ENCODE results near the gene HOXC13.

Gene HOXC13

DNA sequence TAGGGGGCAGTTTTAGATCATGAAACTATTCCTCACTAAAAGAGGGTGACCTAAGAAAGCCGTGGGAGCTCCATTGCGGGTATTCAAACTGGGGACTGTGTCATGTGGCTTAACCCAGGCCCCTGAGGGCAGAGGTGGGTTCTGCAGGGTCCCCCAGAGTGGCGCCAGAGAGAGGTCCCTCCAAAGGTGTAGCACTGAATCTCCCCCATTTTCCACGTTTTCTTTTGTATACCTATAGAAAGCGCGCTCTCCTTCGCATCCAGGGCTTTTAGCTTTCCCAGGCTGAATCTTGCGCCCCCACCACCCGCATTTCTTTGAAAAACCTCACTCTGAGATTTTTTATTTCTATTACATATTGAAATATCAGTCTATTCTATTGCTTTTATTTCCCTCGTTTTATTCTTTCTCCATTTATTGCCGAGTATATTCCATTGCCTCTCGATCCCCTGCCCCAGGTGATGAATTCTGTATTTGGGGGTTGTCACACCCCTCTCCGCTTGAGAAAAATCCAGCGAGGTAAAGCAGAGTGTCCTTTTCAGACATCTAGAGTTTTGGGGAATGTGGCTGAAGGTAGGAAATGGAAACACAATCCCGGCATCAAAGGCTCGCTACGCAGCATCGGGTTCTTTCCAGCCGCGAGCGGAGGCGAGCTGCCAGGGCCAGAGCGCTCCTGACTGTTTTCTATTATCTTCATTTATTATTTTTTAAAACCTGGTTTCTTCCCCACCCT is 870 bp upstream of the HOXC13 start:
- in situ Hi-C loops (cut with HindIII; ENCODE audit: low sequenced_read_pairs): no loop called here

DNA sequence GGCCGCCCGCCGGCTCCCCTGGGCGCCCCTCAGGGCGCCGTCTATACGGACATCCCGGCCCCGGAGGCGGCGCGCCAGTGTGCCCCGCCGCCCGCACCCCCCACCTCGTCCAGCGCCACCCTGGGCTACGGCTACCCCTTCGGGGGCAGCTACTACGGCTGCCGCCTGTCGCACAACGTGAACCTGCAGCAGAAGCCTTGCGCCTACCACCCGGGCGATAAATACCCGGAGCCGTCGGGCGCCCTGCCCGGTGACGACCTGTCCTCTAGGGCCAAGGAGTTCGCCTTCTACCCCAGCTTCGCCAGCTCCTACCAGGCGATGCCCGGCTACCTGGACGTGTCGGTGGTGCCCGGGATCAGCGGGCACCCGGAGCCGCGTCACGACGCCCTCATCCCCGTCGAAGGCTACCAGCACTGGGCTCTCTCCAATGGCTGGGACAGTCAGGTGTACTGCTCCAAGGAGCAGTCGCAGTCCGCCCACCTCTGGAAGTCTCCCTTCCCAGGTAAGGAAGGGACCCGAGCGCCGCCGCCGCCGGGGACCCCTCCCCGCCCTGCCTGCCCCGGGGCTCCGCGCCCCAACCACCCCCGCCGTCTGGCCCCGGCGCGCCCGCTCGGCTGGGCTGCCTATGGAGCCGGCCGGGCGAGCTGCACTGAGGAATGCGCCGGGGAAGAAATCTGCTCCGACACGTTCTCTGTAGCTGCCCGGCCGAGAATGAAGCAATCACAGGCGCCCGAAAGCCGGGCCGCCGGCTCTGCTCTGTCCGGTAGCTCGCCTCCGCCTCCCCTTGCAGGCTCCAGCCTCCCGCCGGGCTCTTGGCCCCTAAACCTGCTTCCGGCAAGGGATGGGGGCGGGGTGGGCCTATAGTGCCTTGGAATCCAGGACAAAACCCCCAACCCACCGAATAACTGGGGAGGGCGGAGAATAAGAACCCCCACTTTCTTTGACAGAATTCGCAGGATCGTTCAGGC is 794 bp downstream of the HOXC13 start:
- in situ Hi-C loops (cut with HindIII; ENCODE audit: low sequenced_read_pairs): loop anchor here (5.0 kb wide), 1 partner anchor 43 kb away; no protein-coding TSS in a partner anchor

DNA sequence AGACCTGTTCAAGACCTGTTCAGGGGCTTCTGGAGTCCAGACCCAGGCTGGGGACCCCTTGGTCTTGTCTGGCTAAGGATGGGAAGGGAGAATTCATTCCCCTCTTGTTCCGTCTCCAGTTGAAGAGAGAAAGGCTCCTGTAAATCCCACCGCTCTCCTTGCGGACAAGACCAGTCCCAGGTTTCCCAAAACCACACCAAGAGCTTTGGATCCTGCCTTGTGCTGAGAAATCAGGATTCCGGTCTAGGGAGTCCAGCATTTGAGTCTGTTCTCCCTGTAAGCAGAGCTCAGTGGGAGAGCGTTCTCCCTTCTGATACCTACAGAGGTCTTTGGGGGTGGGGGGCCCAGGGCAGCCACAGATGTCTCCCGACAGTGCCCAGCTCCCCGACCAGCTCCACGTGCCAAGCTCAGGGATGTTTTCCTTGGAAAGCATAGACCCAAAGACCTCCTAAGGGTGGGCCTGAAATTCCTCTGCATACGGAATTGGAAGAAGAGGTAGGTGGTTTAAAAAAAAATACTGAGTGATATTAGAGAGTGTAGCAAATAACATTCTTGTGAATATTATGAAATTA is 1.9 kb downstream of the HOXC13 start:
- in situ Hi-C loops (cut with HindIII; ENCODE audit: low sequenced_read_pairs): loop anchor here (5.0 kb wide), 1 partner anchor 42 kb away; no protein-coding TSS in a partner anchor

DNA sequence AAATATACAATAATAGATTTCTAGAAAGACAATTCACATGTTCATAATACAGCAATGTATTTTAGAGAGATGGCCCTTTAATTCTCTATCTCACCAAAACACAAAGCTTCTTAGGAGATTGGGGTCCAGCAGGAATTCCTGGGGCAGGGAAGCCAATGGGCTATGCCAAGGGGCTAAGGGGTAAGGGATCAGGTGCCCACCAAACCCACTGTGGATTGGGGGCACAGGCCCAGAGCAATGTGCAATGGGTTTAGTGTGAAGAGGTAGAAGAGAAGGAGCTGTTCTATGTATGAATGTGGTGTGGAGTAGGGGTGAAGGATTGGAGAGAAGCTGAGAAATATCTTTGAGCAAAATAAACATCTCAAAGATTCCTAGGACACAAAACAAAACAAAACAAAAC is 2.6 kb downstream of the HOXC13 start:
- in situ Hi-C loops (cut with HindIII; ENCODE audit: low sequenced_read_pairs): loop anchor here (5.0 kb wide), 1 partner anchor 41 kb away; no protein-coding TSS in a partner anchor

DNA sequence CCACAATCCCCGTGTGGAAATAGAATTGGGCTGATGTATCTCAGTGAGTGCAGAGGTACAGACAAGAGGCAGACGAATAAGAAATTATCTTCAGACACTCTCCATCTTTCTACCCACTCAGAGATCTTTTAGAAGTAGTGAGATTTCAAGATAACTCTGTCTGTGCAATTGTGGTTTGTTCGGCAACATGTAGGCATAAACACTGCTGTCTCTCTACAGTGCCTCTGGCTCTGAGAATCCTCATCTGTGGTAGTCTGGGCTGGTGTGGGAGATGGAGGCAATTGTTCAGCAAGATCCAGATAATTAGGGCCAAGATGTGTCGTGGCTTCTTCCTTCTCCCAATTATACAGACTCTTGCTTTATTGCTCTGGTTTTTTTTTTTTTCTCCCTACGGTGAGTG is 3.1 kb downstream of the HOXC13 start:
- in situ Hi-C loops (cut with HindIII; ENCODE audit: low sequenced_read_pairs): loop anchor here (5.0 kb wide), 1 partner anchor 41 kb away; no protein-coding TSS in a partner anchor

DNA sequence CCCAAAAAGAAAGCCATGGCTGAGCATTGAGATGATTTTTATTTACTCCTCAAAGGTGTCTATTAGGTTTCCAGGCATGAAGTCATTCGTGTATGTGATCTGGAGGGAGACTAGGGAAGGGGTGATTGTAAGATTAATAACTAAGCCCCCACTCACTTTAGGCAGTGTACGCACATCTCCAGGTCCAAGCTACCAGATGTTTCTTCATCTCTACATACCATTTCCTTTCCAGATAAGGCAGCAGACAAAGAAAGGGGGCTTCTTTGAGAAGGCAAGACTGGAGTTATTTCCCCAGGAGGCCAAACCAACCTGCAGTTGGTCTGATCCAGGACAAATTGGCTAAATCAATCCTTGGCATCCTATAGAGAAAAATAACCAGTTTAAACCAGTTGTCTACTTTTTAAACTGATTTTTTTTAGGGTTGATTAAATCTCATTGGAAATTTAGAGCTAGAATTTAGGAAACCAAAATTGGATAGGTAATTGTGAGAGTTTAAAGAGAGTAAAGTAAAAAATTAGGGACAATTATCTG is 3.9 kb downstream of the HOXC13 start:
- in situ Hi-C loops (cut with HindIII; ENCODE audit: low sequenced_read_pairs): loop anchor here (5.0 kb wide), 1 partner anchor 40 kb away; no protein-coding TSS in a partner anchor

DNA sequence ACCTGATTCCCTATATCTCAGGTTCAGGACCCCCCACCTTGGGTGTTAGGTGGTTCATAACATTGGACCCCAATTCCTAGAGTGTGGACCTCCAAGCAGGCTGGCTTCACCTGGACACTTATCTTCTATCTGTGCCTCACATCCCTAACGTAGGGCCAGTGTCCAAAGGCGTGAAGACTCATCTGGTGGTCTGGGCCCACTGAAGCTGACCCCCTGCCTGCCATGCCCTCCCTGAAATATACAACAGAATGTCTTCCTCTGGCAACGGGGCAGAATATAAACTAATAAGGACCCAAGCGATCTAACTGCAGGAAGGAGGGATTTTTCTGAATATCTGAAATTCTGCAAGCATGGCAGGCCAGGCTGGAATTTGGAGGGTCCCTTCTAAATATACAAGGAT is 5.6 kb downstream of the HOXC13 start:
- in situ Hi-C loops (cut with HindIII; ENCODE audit: low sequenced_read_pairs): loop anchor here (5.0 kb wide), 1 partner anchor 38 kb away; no protein-coding TSS in a partner anchor

DNA sequence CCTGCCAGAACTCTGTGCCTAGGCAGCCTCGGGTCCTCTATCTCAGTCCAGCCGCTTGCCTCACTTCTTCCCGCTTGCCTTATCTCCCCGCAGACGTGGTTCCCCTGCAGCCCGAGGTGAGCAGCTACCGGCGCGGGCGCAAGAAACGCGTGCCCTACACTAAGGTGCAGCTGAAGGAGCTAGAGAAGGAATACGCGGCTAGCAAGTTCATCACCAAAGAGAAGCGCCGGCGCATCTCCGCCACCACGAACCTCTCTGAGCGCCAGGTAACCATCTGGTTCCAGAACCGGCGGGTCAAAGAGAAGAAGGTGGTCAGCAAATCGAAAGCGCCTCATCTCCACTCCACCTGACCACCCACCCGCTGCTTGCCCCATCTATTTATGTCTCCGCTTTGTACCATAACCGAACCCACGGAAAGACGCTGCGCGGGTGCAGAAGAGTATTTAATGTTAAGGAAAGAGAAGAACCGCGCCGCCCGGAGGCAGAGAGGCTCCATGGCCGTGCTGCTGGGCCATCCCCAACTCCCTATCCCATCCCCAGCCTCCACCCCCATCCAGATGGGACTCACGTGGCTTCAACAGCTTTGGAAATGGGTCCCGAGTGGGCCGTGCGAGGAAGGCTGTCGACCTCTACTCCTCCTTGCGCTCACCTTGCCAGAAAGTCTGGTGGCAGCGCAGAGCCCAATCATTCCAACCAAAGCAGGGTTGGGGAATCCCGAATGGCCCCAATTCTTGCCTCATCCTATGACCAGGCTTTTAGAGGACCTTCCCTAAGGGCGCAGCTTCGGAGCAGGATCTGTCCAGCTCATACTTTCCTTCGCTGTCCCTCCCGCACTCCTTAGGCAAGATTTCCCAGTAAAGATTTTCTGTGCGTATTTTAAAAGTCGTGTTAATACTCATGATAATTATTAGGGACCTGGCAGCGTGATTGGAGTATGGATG is 6.5 kb downstream of the HOXC13 start:
- in situ Hi-C loops (cut with HindIII; ENCODE audit: low sequenced_read_pairs): loop anchor here (5.0 kb wide), 1 partner anchor 37 kb away; no protein-coding TSS in a partner anchor

DNA sequence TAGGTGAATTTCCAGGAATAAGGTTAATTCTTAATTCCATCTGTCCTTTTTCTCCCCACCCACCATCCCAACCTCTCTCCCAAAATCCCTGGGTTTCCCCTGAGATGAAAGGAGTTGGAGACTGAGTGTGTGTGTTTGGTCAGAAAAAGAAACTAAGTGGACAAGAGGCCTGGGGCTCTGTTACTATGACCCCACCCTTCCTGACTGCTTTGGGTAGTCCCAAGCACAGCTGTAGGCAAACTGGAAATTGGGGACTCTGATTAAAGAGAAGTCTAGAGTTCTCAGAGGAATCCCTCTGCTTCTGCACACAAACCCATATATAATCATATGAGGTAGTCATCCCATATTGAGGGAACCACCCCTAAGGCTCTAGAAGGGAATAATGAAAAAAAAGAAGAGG is 9.1 kb downstream of the HOXC13 start:
- in situ Hi-C loops (cut with HindIII; ENCODE audit: low sequenced_read_pairs): no loop called here

DNA sequence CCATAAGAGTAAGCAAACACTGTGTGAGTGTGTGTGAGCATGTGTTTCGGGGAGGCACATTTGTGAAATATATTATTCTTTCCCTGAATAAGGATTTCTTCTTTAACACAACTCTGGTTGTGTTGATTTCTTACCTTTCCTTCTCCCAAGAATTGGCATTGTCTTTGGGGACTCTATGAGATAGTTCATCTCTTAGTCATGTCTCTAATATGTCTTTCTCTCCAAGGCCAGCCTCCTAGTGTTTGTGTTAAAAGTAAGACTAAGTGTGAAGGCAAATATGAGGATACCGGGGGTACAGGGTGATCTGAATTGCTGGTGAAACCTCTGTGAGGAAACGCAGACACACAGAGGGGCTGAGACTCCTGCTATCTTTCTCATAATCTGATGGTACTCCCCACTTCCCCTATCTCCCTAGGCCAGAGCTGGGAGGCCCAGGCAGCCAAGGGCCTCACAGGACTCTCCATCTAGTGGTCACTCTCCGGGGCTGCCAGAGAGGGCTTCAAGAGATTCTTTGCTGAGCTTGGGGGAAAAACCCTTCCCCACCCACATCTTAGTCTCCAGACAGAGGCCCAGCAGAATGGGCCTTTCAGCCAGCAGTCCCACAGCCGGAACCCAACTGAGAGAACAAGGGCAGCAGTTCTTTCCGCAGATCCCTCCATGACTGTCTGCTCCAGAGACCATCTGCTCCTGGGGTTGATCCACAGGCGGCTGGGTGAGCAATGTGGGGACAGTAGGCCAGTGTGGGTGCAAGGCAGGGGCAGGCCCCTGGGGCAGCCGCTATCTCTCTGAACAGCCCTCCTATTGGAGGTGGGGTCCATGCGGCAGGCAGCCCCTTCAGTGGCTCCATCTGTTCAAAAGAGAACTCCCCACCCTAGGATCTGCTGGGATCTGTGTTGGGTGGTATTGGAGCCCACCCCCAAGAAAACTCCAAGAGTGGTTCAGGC is 10.3 kb downstream of the HOXC13 start:
- in situ Hi-C loops (cut with HindIII; ENCODE audit: low sequenced_read_pairs): no loop called here

DNA sequence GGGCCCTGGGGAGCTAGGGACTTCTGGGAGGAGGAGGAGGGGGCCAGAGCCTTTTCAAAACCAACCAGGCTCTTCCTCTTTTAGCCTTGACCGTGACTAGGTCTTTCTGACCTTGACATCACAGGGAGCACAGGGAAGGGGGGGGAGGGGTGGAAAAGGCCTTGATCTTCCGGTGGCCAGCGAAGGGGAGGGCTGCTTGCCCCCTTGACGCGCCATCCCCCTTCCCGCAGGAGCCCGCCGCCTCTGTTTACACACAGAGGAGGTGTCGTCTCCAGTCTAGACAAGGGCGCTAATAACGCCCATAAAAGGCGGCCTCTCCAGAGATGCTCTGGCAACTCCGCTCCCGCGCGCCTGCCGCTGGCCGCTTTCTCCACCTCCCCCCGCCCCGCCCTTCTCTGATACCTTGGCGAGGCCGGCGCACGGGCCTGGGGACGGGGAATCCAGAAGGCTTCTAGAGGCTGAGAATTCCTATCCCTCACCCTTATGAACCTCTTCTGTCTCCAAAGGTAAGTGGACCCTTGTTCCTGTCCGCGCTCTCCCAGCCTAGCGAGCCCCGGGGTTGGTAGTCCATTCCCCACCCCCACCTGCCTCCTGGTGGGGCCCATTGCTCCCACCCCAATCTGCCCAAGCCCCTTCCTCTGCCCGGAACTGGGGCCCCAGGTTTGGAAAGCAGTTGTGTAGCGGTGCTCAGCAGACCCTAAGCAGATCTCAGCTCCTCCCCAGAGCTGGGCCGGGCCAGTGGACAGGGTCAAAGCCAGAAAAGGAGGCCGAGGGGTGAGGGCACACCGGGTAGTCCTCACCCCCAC is 11.2 kb downstream of the HOXC13 start:
- in situ Hi-C loops (cut with HindIII; ENCODE audit: low sequenced_read_pairs): no loop called here

DNA sequence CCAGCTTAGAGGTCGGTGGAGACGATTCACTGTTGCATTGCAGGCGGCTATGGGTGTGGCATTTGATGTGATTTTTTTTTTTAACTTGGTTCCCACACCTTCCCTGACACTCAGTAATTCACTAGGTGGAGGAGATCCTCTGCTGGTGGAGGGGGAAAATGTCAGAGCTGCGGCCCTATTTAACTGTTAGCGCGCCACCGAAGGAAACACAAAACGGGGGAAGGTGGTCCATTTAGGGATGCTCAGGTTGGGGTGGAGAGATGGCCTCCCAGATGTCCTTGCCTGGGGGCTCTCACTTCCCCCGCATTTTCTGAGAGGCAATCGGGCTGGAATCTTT is 11.8 kb downstream of the HOXC13 start:
- in situ Hi-C loops (cut with HindIII; ENCODE audit: low sequenced_read_pairs): no loop called here

DNA sequence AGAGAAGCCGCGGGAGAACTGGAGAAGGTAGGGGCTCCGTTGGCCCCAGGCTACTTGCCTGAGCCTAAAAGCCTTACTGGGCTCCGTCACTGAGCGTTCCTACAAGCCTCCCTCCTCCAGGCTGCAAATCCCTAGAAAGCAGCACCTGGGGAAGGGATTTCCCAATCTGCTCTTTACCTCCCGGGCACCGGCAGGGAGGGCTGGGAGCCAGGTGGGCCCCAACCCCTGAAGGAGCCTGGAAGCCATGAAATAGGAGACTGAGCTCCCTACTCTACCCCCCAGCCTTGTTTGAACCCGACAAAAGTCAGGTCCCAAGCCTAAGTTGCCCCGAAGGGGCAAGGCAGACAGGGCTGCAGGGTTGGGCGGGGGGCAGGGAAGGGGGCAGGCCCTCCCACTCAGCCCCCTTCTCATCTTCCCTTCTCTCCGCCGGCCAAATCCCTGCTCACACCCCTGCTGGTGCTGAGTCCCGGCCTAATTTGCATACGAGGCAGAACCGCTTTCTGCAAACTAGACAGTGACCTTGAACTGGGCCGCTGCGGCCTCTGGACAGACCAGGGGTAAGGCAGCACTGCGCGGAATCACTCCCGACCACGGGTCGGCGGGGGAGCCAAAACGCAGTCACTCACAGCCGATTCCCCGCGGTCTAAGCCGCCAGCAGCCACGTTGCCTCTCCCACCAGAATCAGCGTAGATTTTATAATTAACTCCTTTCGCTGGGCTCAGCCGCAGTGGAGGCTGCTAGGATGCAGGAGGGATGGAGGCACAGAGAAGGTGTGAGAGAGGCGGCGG is 12.4 kb downstream of the HOXC13 start:
- in situ Hi-C loops (cut with HindIII; ENCODE audit: low sequenced_read_pairs): no loop called here

DNA sequence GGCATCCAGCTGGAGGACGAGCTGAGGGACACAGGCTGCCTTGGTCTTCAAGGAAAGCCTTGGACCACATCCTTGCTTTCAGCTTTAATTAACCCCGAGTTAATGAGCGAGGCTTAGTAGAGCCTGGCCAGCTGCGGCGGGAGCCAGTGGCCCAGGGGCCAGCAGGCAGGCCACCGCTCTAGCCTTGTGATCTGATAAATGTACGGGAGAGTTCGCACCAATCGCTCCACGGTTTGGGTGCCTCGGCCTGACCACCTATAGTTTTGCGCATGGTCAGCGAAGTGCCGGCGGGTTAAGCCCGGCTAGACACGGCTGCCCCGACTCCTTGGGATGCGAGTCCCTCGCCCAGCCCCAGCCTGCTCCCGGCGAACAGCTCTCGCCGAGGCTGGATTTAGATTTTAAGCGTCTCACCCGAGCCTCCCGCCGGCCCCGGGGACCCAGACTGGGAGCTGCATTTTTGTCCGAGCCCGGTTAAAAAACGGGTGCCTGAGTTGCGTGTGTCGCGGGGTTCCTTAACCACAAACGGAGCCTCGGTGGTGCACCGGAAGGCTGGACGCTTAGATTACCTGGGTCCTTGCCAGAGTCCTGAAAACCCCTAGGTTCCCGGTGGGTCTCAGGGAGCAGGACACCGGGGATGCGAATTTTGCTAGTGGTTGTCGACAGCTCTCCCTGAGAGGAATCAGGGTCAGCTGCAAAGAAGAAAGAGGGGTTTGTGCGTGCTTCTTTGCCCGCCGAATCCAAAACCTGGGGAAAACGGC is 13.1 kb downstream of the HOXC13 start:
- in situ Hi-C loops (cut with HindIII; ENCODE audit: low sequenced_read_pairs): no loop called here

DNA sequence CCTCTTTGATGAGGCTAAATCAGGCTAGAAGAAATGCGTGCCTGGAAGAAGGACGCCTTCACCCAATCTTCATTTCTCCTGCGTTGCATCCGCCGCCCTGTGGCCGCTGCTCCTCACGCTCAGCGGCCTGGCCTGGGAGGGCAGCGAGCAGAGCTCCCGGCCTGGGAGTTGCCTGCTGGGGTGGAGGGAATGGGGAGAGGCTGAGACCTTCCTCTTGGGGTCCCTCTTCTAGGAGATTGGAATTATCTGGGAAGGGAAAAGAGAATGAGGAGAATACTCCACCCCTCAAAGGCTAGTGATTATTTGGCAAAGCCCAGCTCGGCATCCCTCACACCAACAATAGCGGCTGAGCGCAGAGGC is 13.7 kb downstream of the HOXC13 start:
- in situ Hi-C loops (cut with HindIII; ENCODE audit: low sequenced_read_pairs): no loop called here

DNA sequence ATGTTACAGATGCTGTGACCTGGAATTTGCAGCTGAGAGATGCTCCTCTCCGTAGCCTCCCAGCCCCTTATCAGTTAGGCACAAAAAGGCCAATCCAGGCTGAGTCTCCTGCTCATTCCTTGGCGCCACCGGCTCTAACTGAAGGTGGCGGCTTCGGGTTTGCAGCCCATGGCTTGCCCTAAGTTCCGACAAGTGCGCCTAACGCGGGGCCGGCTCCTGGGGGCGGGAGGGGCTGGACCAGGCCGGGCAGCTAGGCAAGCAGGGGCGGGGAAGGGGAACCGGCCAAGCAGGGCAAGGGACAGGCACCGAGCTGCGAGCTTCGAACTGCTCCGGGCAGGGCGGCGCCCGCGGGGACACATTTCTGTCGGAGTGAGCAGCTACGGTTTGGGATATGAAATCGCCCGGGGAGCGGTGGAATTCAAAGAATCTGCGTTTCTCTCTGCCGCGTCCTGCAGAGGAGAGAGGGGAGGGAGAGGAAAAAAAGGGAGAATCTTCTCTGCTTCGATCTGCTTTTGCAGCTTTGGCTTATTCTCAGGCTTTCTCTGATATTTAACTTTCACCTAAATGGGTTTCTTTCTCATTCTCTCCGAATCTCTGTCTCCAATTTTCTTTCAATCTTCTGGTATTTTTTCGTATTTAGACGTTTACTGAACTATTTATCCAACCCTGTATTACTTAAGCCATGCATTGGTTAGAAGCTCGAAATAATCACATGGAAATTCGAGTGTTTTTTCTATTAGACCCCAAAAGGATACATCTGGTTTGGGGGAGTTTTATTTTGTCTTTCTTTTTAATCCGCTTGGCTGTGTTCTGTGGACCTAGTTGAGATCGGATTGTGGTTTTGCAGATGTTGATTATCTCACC is 14.5 kb downstream of the HOXC13 start:
- in situ Hi-C loops (cut with HindIII; ENCODE audit: low sequenced_read_pairs): no loop called here

All from endothelial cell of hepatic sinusoid (primary cell).